Small intestine (tissue), 7 donors: ENCODE data around the gene DYNC1I1. TPM values are rescaled to one million over a fixed set of nuclear protein-coding genes. Genes with fewer than 3 reads are reported as not detected.

Experiments
- DNase-seq, 2 donors: peaks; one replicate each; pipeline versions ENCODE4 v3.0.0 to v3.0.0-alpha.2; 2013
- FAIRE-seq: peaks from 2 replicates; lab custom pipeline; 2012; peaks lifted over from hg19 to GRCh38; lab: Jason Lieb, UNC
- H3K27ac ChIP-seq, 3 donors: one replicate each; pipeline ENCODE4 v1.5.1; 2013; ENCODE audit warnings: low read length in 2 of 3, mild to moderate bottlenecking in 2 of 3, control low read depth in 1 of 3, inconsistent platforms in 1 of 3, low read depth in 1 of 3, moderate library complexity in 1 of 3
- H3K27me3 ChIP-seq, 3 donors: one replicate each; pipeline ENCODE4 v1.6.1; 2013; ENCODE audit warnings: low read length in 3 of 3, inconsistent platforms in 1 of 3; ENCODE audit not compliant: control insufficient read depth in 3 of 3, insufficient read depth in 3 of 3
- H3K36me3 ChIP-seq, 3 donors: one replicate each; pipeline ENCODE4 v1.6.1; 2013; ENCODE audit warnings: low read length in 3 of 3, inconsistent platforms in 1 of 3, low read depth in 1 of 3, mild to moderate bottlenecking in 1 of 3, moderate library complexity in 1 of 3; ENCODE audit not compliant: control insufficient read depth in 3 of 3, insufficient read depth in 2 of 3
- H3K4me1 ChIP-seq, 3 donors: one replicate each; pipeline ENCODE4 v1.6.1; 2013; ENCODE audit warnings: low read length in 2 of 3, inconsistent platforms in 1 of 3, low read depth in 1 of 3, mild to moderate bottlenecking in 1 of 3, moderate library complexity in 1 of 3; ENCODE audit not compliant: control insufficient read depth in 3 of 3, insufficient read depth in 2 of 3
- H3K4me3 ChIP-seq, 3 donors: one replicate each; pipeline ENCODE4 v1.5.1; 2013; ENCODE audit warnings: low read length in 3 of 3, control low read depth in 1 of 3, inconsistent platforms in 1 of 3, low read depth in 1 of 3, mild to moderate bottlenecking in 1 of 3, moderate library complexity in 1 of 3
- H3K9me3 ChIP-seq, 2 donors: one replicate each; pipeline ENCODE4 v1.6.1; 2013; ENCODE audit warnings: low read depth in 1 of 2, low read length in 1 of 2; ENCODE audit not compliant: control insufficient read depth in 2 of 2, insufficient read depth in 1 of 2
- WGBS, 3 donors: extraction: QIAGEN DNeasy Blood & Tissue Kit; methylation state at CpG; one replicate each; pipeline ENCODE4 v1.1.7; 2013; 5-methylcytosine and 5-hydroxymethylcytosine counted together
- polyA plus RNA-seq, 4 donors: library from polyadenylated mRNA; stranded (reverse) in 3 of 4; unstranded in 1 of 4; fragments of 200-250 nt in 3 of 4; fragments of 120-200 nt in 1 of 4; gene quantifications; one replicate each; pipeline versions ENCODE4 v1.2.1 to v1.2.3, GENCODE V29; 2013
- donor health status: healthy with polysubstance abuse.
- donor health status: control.
- donor health status: control.
- donor health status: Bipolar disorder and iron deficiency.
- donor health status: healthy.

The DYNC1I1 gene
- polyA plus RNA-seq, 4 donors: 0.12 to 2.4 (median 0.27) TPM; not detected in 1

DNA sequence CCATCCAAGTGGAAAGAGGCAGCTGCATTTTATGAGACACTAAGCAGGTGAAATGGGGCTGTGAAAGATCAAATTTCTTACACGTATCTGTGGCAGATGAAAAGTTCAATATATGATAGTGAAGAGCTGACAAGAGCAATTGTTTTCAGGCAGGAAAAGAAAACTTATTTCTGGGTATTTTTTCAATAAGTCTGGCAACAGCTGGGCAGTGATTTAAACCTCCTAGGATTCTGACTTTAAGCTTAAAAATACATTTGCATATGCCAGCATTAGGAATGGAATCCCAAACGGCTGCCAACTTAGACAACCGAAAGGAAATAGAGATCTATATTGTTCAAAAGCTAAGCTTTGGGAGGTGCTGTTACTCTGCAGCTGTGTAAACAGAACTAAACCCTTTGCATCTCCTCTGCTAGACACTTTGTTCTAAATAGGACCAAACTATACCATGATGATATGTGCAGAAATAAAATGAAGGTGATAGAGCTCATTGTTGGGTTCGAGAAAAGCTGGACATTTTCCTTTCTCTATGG lies 26.1 kb downstream of the DYNC1I1 start:
- FAIRE-seq (no peak), DNase-seq (no peak)
- 10 to 31% (median 19%) methylated on average over 4 of the region's 4 CpGs for WGBS, 3 donors

DNA sequence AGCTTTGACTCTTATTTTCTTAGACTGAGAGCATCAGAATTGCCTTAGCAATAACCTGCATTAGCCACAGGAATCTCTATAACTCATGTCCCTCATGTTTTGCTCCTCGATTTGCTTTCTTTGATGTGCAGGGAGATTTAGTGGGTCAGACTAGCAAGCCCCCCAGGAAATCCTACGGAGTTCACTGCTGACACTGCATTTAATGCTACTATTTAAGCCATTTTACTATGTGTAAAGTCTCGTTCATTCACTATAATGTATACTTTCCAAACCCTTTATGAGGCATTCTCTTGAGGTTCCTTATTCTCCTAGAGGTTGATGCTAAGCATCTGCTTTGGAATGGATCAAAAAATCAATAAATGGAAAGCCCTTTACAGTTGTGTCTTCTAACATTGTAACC lies 28.4 kb downstream of the DYNC1I1 start:
- Histone ChIP-seq H3K36me3 (no peaks in the 10 kb centered on the region), H3K4me1 (no peaks in the 10 kb centered on the region), H3K4me3 (no peak overlapping the region), H3K27ac (no peak overlapping the region), H3K9me3 (no peaks in the 10 kb centered on the region), H3K27me3 (peaks cover 0 to 10% (median 0%) of the 10 kb centered on the region in 3 donors)
- FAIRE-seq: no peak
- no peak for DNase-seq
- WGBS, 3 donors: 60 to 71% (median 71%) methylated on average over 3 of the region's 3 CpGs

More for the DNA sequence above, 26.1 kb downstream of the DYNC1I1 start:
- Histone ChIP-seq H3K27ac (no peak overlapping the region), H3K9me3 (no peaks in the 10 kb centered on the region), H3K4me3 (no peak overlapping the region), H3K4me1 (no peaks in the 10 kb centered on the region), H3K27me3 (peaks cover 0 to 10% (median 0%) of the 10 kb centered on the region in 3 donors), H3K36me3 (no peaks in the 10 kb centered on the region)

DNA sequence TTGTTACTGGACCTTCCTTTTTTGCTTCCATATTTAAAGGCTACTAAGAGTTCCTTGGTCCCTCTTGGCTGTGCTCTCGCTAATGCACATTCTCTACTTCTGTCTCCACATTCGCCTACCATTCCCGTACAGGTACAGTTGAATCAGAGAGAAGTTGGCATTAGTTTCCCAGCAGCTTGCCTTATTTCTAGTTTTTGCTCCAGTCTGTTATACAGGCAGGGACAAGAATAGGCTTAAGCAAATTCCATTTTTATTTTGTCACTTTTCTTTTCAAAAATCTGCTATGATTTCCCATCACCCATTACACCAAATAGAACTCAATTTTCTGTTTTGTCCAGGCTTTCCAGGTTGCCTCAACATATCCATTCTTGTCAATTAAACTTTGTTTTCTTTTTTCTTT lies 29.9 kb downstream of the DYNC1I1 start:
- Histone ChIP-seq H3K27me3 (peaks cover 0 to 10% (median 0%) of the 10 kb centered on the region in 3 donors), H3K36me3 (no peaks in the 10 kb centered on the region), H3K9me3 (no peaks in the 10 kb centered on the region), H3K4me1 (no peaks in the 10 kb centered on the region), H3K4me3 (no peak overlapping the region), H3K27ac (no peak overlapping the region)
- DNase-seq (no peak), FAIRE-seq (no peak)
- 90 to 96% (median 96%) methylated on average over 3 of the region's 3 CpGs for WGBS, 3 donors

DNA sequence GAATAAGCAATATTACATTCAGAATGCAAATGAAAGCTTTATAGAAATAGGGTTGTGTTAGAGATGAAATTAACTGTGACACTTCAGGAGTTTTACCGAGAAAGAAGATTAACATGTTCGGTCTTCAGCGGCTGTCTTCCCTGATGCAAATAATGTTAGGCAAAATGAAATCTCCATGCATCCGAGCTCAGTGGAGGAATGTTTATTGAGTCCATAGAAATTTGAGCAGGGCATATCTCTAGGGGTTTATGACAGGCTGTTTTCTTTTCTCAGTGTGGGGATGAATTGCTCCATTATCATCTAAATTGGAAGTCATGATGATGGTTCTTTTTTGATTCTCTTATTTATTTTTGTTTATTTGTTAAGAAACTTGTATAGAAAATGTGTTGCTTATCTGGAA lies 31.7 kb downstream of the DYNC1I1 start:
- no peaks in the 10 kb centered on the region for H3K4me1 ChIP-seq
- H3K36me3 ChIP-seq: no peaks in the 10 kb centered on the region
- peaks cover 0 to 10% (median 0%) of the 10 kb centered on the region in 3 donors for H3K27me3 ChIP-seq
- DNase-seq (no peak), FAIRE-seq (no peak)
- H3K9me3 ChIP-seq: no peaks in the 10 kb centered on the region
- 45 to 59% (median 46%) methylated on average over 4 of the region's 4 CpGs for WGBS, 3 donors
- H3K4me3 ChIP-seq: no peak overlapping the region
- no peak overlapping the region for H3K27ac ChIP-seq

DNA sequence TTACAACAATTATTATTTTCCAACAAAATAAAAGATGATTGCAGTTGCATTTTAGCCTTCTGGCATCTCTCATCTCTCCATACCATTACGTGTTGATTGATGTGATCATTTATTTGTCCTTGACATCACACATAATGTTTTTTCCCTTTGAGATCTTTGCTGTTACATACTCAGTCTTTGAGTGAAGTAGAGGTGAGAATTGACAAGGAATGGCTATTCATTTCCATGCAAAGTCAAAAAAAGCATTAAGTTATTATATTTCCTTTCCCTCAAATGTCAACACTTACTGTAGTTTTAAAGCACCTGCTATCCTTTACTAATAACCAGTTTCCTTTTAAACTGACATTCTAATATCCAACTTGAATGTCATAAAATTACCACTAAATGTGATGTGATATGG lies 33.6 kb downstream of the DYNC1I1 start:
- no peaks in the 10 kb centered on the region for H3K4me1 ChIP-seq
- no peak for FAIRE-seq
- no peak for DNase-seq
- WGBS, 3 donors: 53 to 81% (median 64%) methylated on average over 1 of the region's 1 CpG
- no peak overlapping the region for H3K4me3 ChIP-seq
- no peak overlapping the region for H3K27ac ChIP-seq
- H3K9me3 ChIP-seq: no peaks in the 10 kb centered on the region
- H3K27me3 ChIP-seq: peaks cover 0 to 10% (median 0%) of the 10 kb centered on the region in 3 donors
- no peaks in the 10 kb centered on the region for H3K36me3 ChIP-seq

DNA sequence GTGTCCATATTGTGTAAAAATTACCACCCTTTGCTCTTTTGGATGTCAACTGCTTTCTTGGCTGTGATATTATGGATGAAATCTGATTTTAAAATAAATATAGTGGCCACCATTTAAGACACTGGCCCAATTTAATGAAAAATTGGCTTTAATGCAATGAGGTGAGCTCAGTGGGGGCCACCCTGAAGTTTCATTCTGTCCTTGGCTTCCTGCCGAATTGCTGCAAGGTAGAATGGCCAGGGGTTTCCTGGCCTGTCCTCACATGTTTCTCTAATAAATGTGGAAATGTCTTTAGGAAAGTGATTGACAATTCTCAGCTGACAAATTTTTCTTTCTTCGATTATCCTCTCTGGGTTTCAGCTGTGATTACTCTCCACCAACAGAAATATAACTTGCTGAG lies 36.0 kb downstream of the DYNC1I1 start:
- WGBS, 3 donors: 68 to 78% (median 74%) methylated on average over 2 of the region's 2 CpGs
- Histone ChIP-seq H3K4me3 (no peak overlapping the region), H3K27me3 (no peaks in the 10 kb centered on the region), H3K27ac (no peak overlapping the region), H3K36me3 (no peaks in the 10 kb centered on the region), H3K9me3 (no peaks in the 10 kb centered on the region), H3K4me1 (no peaks in the 10 kb centered on the region)
- no peak for DNase-seq
- FAIRE-seq: no peak

DNA sequence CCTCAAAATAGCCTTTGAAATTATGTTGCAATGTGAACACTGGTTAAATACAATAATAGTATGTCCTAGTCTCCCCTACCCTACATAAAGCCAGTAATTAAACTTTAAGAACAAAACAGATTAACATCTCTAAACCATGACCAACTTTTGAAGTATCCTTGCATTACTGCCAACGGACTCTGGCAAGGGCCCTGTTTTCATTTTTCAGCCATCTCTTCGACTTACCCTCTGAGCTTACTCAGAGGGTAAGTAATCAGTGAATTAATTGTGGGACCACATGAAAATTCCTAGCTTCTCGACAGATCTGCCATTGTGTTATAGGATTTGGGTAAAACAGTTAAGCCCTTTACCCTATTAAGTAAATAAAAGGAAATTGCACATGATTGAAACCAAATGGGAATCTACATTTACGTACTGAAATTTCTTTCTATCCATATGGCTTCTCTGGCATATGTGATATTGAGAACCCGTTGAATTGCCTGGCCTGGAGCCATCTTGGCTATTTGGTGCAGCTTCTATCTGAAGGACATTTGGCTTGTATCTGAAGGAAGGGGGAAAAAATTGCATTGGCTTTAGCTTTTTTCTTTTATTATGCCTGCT lies 39.6 kb downstream of the DYNC1I1 start:
- no peaks in the 10 kb centered on the region for H3K36me3 ChIP-seq
- DNase-seq (no peak), FAIRE-seq (no peak)
- H3K4me1 ChIP-seq: no peaks in the 10 kb centered on the region
- H3K27me3 ChIP-seq: no peaks in the 10 kb centered on the region
- 51 to 81% (median 73%) methylated on average over 5 of the region's 5 CpGs for WGBS, 3 donors
- no peak overlapping the region for H3K4me3 ChIP-seq
- no peak overlapping the region for H3K27ac ChIP-seq
- no peaks in the 10 kb centered on the region for H3K9me3 ChIP-seq

DNA sequence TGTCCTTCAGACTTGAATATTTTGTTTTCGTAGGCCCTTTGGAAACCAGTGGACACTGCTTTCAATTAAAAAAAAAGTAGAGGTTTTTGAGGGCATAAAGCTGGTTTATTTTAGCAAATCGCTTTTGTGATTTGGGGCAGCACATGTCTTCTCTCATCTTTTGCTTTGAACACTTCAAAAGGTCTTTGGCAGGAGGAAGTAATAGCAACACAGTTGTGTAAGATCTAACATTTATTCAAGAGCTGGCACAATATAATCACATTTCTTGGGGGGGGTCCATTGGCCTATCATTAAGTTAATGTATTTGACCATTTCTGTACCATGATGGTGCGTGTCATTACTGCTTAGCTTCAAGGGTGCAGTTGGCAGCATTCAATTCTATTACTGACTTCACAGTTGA lies 42.4 kb downstream of the DYNC1I1 start:
- no peaks in the 10 kb centered on the region for H3K27me3 ChIP-seq
- no peak for DNase-seq
- no peaks in the 10 kb centered on the region for H3K4me1 ChIP-seq
- no peak overlapping the region for H3K27ac ChIP-seq
- FAIRE-seq: no peak
- H3K4me3 ChIP-seq: no peak overlapping the region
- no peaks in the 10 kb centered on the region for H3K36me3 ChIP-seq
- WGBS, 3 donors: 78 to 83% (median 82%) methylated on average over 3 of the region's 3 CpGs
- no peaks in the 10 kb centered on the region for H3K9me3 ChIP-seq
